Esophagus muscularis mucosa (tissue), 4 donors: Measurements from ENCODE around the gene SAMD5. TPM values are rescaled to one million over a fixed set of nuclear protein-coding genes. Genes with fewer than 3 reads are reported as not detected.

Experiments used
- DNase-seq: peaks from one replicate; pipeline ENCODE4 v3.0.0-alpha.2; 2017; ENCODE audit errors: extremely low spot score
- H3K27ac ChIP-seq, 4 donors: fragments of 200-600 bp; sonication (generic); replicated peaks in 1 of 4; 1 replicate in 3 of 4; 2 replicates in 1 of 4; pipeline ENCODE4 v1.5.1; 2016 to 2019; ENCODE audit warnings: mild to moderate bottlenecking in 1 of 4
- H3K27me3 ChIP-seq, 4 donors: fragments of 200-600 bp; sonication (generic); one replicate each; pipeline versions ENCODE4 v1.5.1 to v1.6.0; 2016 to 2019
- H3K36me3 ChIP-seq, 4 donors: fragments of 200-600 bp; sonication (generic); one replicate each; pipeline ENCODE4 v1.5.1; 2016 to 2019
- H3K4me1 ChIP-seq, 4 donors: fragments of 200-600 bp; sonication (generic); one replicate each; pipeline ENCODE4 v1.5.1; 2016 to 2019
- H3K4me3 ChIP-seq, 4 donors: fragments of 200-600 bp; sonication (generic); 1 replicate in 2 of 4; 2 replicates in 2 of 4; pipeline ENCODE4 v1.5.1; 2016 to 2019; ENCODE audit warnings: mild to moderate bottlenecking in 4 of 4, moderate library complexity in 1 of 4
- H3K9me3 ChIP-seq, 4 donors: fragments of 200-600 bp; sonication (generic); 1 replicate in 3 of 4; 2 replicates in 1 of 4; pipeline ENCODE4 v1.5.1; 2016 to 2019
- EP300 ChIP-seq: sonication (generic); formaldehyde crosslinking; IDR thresholded peaks from one replicate; pipeline ENCODE4 v1.6.1; 2017; ENCODE audit warnings: antibody characterized with exemption
- POLR2A ChIP-seq: fragments of 450-650 bp; IDR thresholded peaks from one replicate; pipeline ENCODE4 v1.6.1; 2017; ENCODE audit warnings: antibody characterized with exemption, moderate library complexity, mild to moderate bottlenecking, low read depth
- POLR2AphosphoS5 ChIP-seq, 2 donors: sonication (generic); formaldehyde crosslinking; IDR thresholded peaks; one replicate each; pipeline ENCODE4 v1.6.1; 2017; ENCODE audit warnings: antibody characterized with exemption in 2 of 2
- WGBS: methylation state at CpG from one replicate; pipeline ENCODE4 v1.1.5; 2018; 5-methylcytosine and 5-hydroxymethylcytosine counted together
- intact Hi-C: fragments of 100-400 bp; cut with DNase I; formaldehyde crosslinking; loops from one replicate; pipeline ENCODE4 v1.15.1; 2023
- total RNA-seq, 4 donors: library from RNA; depleted of rRNA; stranded (reverse); fragments of >200 nt; gene quantifications; one replicate each; pipeline versions ENCODE4 v1.1.0 to v1.2.1, GENCODE V29; 2016
- TF ChIP-seq, protein P1 (sequence below), 3 experiments: fragments of 200-600 bp in 2 of 3; fragments of 450-650 bp in 1 of 3; sonication (generic) in 2 of 3; IDR thresholded peaks; one replicate each; pipeline ENCODE4 v1.5.1; 2017 to 2019; ENCODE audit warnings: antibody characterized with exemption in 3 of 3, mild to moderate bottlenecking in 2 of 3, moderate library complexity in 1 of 3

The SAMD5 gene
- total RNA-seq, 4 donors from 2014 or later = 0.42 to 0.86 (median 0.64) TPM

- Histone ChIP-seq H3K27me3 (no peaks in the 10 kb centered on the region), H3K36me3 (no peaks in the 10 kb centered on the region), H3K4me1 (no peaks in the 10 kb centered on the region), H3K27ac (no peak overlapping the region), H3K9me3 (peaks cover 0 to 7% (median 0%) of the 10 kb centered on the region in 4 donors), H3K4me3 (no peak overlapping the region)
- intact Hi-C loops = no loop called here
- DNase-seq = no peak
- TF ChIP-seq, protein P1, sequence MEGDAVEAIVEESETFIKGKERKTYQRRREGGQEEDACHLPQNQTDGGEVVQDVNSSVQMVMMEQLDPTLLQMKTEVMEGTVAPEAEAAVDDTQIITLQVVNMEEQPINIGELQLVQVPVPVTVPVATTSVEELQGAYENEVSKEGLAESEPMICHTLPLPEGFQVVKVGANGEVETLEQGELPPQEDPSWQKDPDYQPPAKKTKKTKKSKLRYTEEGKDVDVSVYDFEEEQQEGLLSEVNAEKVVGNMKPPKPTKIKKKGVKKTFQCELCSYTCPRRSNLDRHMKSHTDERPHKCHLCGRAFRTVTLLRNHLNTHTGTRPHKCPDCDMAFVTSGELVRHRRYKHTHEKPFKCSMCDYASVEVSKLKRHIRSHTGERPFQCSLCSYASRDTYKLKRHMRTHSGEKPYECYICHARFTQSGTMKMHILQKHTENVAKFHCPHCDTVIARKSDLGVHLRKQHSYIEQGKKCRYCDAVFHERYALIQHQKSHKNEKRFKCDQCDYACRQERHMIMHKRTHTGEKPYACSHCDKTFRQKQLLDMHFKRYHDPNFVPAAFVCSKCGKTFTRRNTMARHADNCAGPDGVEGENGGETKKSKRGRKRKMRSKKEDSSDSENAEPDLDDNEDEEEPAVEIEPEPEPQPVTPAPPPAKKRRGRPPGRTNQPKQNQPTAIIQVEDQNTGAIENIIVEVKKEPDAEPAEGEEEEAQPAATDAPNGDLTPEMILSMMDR (IDR thresholded peaks at IDR 0.05) = no peak
- TF ChIP-seq POLR2AphosphoS5 (IDR thresholded peaks at IDR 0.05) (no peak), POLR2A (no peak), EP300 (no peak)
Observed at GRCh38 chr6:147560670-147561069, 52.2 kb downstream of the SAMD5 start.

DNA sequence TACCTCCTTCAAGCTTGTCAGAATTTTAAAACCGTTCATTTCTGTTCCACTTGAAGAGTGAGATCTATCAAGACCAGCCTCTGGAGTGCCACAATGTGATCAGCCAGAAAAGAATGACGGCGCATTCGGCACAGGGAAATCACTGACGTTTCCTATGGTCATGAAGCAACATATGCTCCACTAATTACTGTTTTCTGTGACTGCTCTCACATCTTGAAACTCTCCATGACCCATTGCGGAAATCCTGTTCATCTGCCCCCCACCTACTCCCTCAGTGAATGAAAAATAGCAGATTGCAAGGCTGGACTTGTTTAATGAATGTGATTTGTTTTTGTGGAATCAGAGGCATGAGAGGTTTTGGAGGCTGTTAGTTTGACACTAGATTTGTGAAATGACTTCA, 53.2 kb downstream of the SAMD5 start:
- Histone ChIP-seq H3K9me3 (peaks cover 0 to 7% (median 0%) of the 10 kb centered on the region in 4 donors), H3K36me3 (no peaks in the 10 kb centered on the region), H3K27me3 (no peaks in the 10 kb centered on the region), H3K27ac (no peak overlapping the region), H3K4me1 (no peaks in the 10 kb centered on the region), H3K4me3 (no peak overlapping the region)
- DNase-seq = no peak
- intact Hi-C loops = no loop called here
- TF ChIP-seq, protein P1 (IDR thresholded peaks at IDR 0.05) = no peak
- TF ChIP-seq POLR2A (no peak), EP300 (no peak), POLR2AphosphoS5 (IDR thresholded peaks at IDR 0.05) (no peak)
- WGBS = 87% methylated on average over 6 of the region's 6 CpGs

DNA sequence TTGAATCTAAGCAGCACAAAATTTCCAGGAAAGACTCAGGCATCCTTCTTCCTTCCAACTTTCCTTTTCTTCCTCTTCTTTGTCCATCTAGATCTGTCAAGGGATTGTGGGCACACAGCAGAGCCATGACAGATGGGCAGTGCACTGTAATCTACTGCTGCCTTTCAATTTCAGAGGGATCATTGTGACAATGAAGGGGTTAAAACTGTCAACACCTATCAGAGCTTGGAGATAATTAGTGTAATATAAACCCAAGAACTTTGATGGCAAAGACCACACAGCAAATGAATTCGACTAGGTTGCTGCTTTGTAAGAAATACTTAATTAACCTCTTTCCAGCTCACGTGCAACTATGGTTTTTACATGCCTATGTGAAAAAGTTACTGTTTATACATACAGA, 55.0 kb downstream of the SAMD5 start:
- Histone ChIP-seq H3K27me3 (no peaks in the 10 kb centered on the region), H3K36me3 (no peaks in the 10 kb centered on the region), H3K27ac (no peak overlapping the region), H3K4me3 (no peak overlapping the region), H3K9me3 (no peaks in the 10 kb centered on the region), H3K4me1 (no peaks in the 10 kb centered on the region)
- TF ChIP-seq EP300 (no peak), POLR2A (no peak), POLR2AphosphoS5 (IDR thresholded peaks at IDR 0.05) (no peak)
- TF ChIP-seq, protein P1 (IDR thresholded peaks at IDR 0.05) = no peak
- no peak for DNase-seq
- WGBS = 85% methylated on average over 2 of the region's 2 CpGs
- intact Hi-C loops = no loop called here

- 39% methylated on average over 1 of the region's 1 CpG for WGBS
- H3K27me3 ChIP-seq = no peaks in the 10 kb centered on the region
- intact Hi-C loops = no loop called here
Observed at GRCh38 chr6:147564556-147564955, 56.1 kb downstream of the SAMD5 start.

More at GRCh38 chr6:147564556-147564955, 56.1 kb downstream of the SAMD5 start:
- no peak overlapping the region for H3K27ac ChIP-seq
- no peaks in the 10 kb centered on the region for H3K36me3 ChIP-seq
- no peaks in the 10 kb centered on the region for H3K9me3 ChIP-seq
- TF ChIP-seq, protein P1 (IDR thresholded peaks at IDR 0.05) = no peak
- TF ChIP-seq POLR2A (no peak), EP300 (no peak), POLR2AphosphoS5 (IDR thresholded peaks at IDR 0.05) (no peak)
- DNase-seq = no peak
- H3K4me3 ChIP-seq = no peak overlapping the region
- H3K4me1 ChIP-seq = no peaks in the 10 kb centered on the region
